OCI-LY1 (cell line): Measurements from ENCODE around the gene ANKRD31.

Experiments
- CTCF ChIP-seq: fragments of 200-600 bp; sonication (generic), shearing (Covaris generic); IDR thresholded peaks from 2 replicates; pipeline ENCODE4 v1.5.1; 2017; ENCODE audit warnings: mild to moderate bottlenecking, antibody characterized with exemption, low read length, moderate library complexity, mixed read lengths
- EZH2 ChIP-seq: fragments of 200-600 bp; sonication (generic), shearing (Covaris generic); IDR thresholded peaks from 2 replicates; pipeline ENCODE4 v1.8.0; 2017; ENCODE audit warnings: borderline replicate concordance, mixed run types, mild to moderate bottlenecking, antibody characterized with exemption, low read length, moderate library complexity, mixed read lengths

- no peak for TF ChIP-seq CTCF
- TF ChIP-seq EZH2 = no peak
Observed at GRCh38 chr5:75281716-75282465, 45.2 kb upstream of the ANKRD31 start.
